Activated CD4-positive, alpha-beta T cell treated with anti-CD3 and anti-CD28 coated beads, Interleukin-2, amount 10 ng/mL, durations not matched to agents 24 days and 14 days (primary cell): ENCODE measurements around the gene WASF2. TPM values are rescaled to one million over a fixed set of nuclear protein-coding genes. Genes with fewer than 3 reads are reported as not detected.

Experiments
- DNase-seq: peaks from one replicate; pipeline ENCODE4 v3.0.0; 2022
- H3K27ac Mint-ChIP-seq: one replicate; pipeline ENCODE4 v1.8.0; 2022; ENCODE audit warnings: mild to moderate bottlenecking, mixed read lengths
- H3K27me3 Mint-ChIP-seq: one replicate; pipeline ENCODE4 v1.8.0; 2022; ENCODE audit warnings: mixed read lengths
- H3K36me3 Mint-ChIP-seq: one replicate; pipeline ENCODE4 v1.8.0; 2022; ENCODE audit warnings: low read depth, mild to moderate bottlenecking, mixed read lengths
- H3K4me1 Mint-ChIP-seq: one replicate; pipeline ENCODE4 v1.8.0; 2021; ENCODE audit warnings: mixed read lengths
- H3K4me3 Mint-ChIP-seq: one replicate; pipeline ENCODE4 v1.8.0; 2022; ENCODE audit warnings: mild to moderate bottlenecking, moderate library complexity, mixed read lengths
- H3K9me3 Mint-ChIP-seq: one replicate; pipeline ENCODE4 v1.8.0; 2021; ENCODE audit warnings: mixed read lengths
- intact Hi-C: fragments of 100-400 bp; cut with micrococcal nuclease; formaldehyde crosslinking; loops from one replicate; pipeline ENCODE4 v1.15.1; 2023
- total RNA-seq: library from RNA; stranded (reverse); gene quantifications from 2 replicates; pipeline ENCODE4 v1.2.3, GENCODE V29; 2022

The WASF2 gene
- total RNA-seq, 1 donor from 2014 or later: 109 TPM

- Mint-ChIP-seq H3K4me3 (no peak overlapping the region), H3K4me1 (peaks cover 3% of the 10 kb centered on the region), H3K9me3 (no peaks in the 10 kb centered on the region), H3K27me3 (peaks cover 7% of the 10 kb centered on the region), H3K27ac (no peak overlapping the region), H3K36me3 (no peaks in the 10 kb centered on the region)
- DNase-seq: no peak
- intact Hi-C loops: no loop called here
Measured at GRCh38 chr1:27379564-27380122, 110.3 kb downstream of the WASF2 start.

- intact Hi-C loops: no loop called here
- no peak overlapping the region for H3K4me3 Mint-ChIP-seq
- H3K4me1 Mint-ChIP-seq: no peaks in the 10 kb centered on the region
- DNase-seq: no peak
- no peaks in the 10 kb centered on the region for H3K36me3 Mint-ChIP-seq
- H3K9me3 Mint-ChIP-seq: no peaks in the 10 kb centered on the region
- no peak overlapping the region for H3K27ac Mint-ChIP-seq
- peaks cover 7% of the 10 kb centered on the region for H3K27me3 Mint-ChIP-seq
Measured at GRCh38 chr1:27377760-27378495, 112.0 kb downstream of the WASF2 start.

GRCh38 chr1:27374362-27375086 lies 115.4 kb downstream of the WASF2 start, which contains the start of gene FCN3:
FCN3 (minus strand) TSS chr1:27374824; CDS start chr1:27374818, 6 bp downstream.
- no peak for DNase-seq
- Mint-ChIP-seq H3K4me3 (no peak within 1 kb of the TSS), H3K27me3 (no peaks in the 10 kb centered on the region), H3K4me1 (peaks cover 6% of the 10 kb centered on the region), H3K36me3 (no peaks in the 10 kb centered on the region), H3K27ac (no peak within 1 kb of the TSS), H3K9me3 (no peaks in the 10 kb centered on the region)
- intact Hi-C loops: no loop called here

- no peaks in the 10 kb centered on the region for H3K36me3 Mint-ChIP-seq
- no peak overlapping the region for H3K27ac Mint-ChIP-seq
- H3K9me3 Mint-ChIP-seq: no peaks in the 10 kb centered on the region
- intact Hi-C loops: no loop called here
- no peak for DNase-seq
- H3K4me1 Mint-ChIP-seq: peaks cover 14% of the 10 kb centered on the region
- H3K27me3 Mint-ChIP-seq: no peaks in the 10 kb centered on the region
- H3K4me3 Mint-ChIP-seq: no peak overlapping the region
Measured at GRCh38 chr1:27372808-27373690, 116.9 kb downstream of the WASF2 start.

GRCh38 chr1:27372022-27372807 lies 117.8 kb downstream of the WASF2 start:
- Mint-ChIP-seq H3K27ac (no peak overlapping the region), H3K4me3 (no peak overlapping the region), H3K9me3 (no peaks in the 10 kb centered on the region), H3K4me1 (peaks cover 19% of the 10 kb centered on the region), H3K36me3 (no peaks in the 10 kb centered on the region), H3K27me3 (no peaks in the 10 kb centered on the region)
- intact Hi-C loops: no loop called here
- no peak for DNase-seq

GRCh38 chr1:27368869-27369582 lies 120.9 kb downstream of the WASF2 start:
- peak overlapping the region; percentile 29 for H3K27ac Mint-ChIP-seq
- H3K9me3 Mint-ChIP-seq: no peaks in the 10 kb centered on the region
- H3K4me3 Mint-ChIP-seq: no peak overlapping the region
- peaks cover 36% of the 10 kb centered on the region for H3K4me1 Mint-ChIP-seq
- DNase-seq: no peak
- no peaks in the 10 kb centered on the region for H3K36me3 Mint-ChIP-seq
- intact Hi-C loops: loop anchor here (5.0 kb wide), 1 partner anchor 358 kb away; the partner anchor contains the start of gene FAM76A
- H3K27me3 Mint-ChIP-seq: no peaks in the 10 kb centered on the region

GRCh38 chr1:27367160-27367650 lies 122.8 kb downstream of the WASF2 start:
- H3K9me3 Mint-ChIP-seq: no peaks in the 10 kb centered on the region
- DNase-seq: no peak
- intact Hi-C loops: loop anchor here (2.0 to 5.0 kb wide), 2 partner anchors 44 to 360 kb away; partner anchors contain the start of genes FAM76A and TMEM222
- H3K27ac Mint-ChIP-seq: peak overlapping the region; percentile 80
- no peaks in the 10 kb centered on the region for H3K27me3 Mint-ChIP-seq
- H3K4me1 Mint-ChIP-seq: peaks cover 36% of the 10 kb centered on the region
- no peaks in the 10 kb centered on the region for H3K36me3 Mint-ChIP-seq
- peak overlapping the region; percentile 81 for H3K4me3 Mint-ChIP-seq

GRCh38 chr1:27366411-27367159 lies 123.4 kb downstream of the WASF2 start, which contains the start of gene MAP3K6:
MAP3K6 (minus strand) TSS chr1:27366961; CDS start chr1:27366597, 364 bp downstream.
- intact Hi-C loops: loop anchor here (1.0 to 5.0 kb wide), 3 partner anchors 26 to 361 kb away; partner anchors contain the start of genes FAM76A, GPR3 and TMEM222
- no peaks in the 10 kb centered on the region for H3K27me3 Mint-ChIP-seq

GRCh38 chr1:27366113-27366410 lies 123.9 kb downstream of the WASF2 start:
- Mint-ChIP-seq H3K4me1 (peaks cover 38% of the 10 kb centered on the region), H3K9me3 (no peaks in the 10 kb centered on the region), H3K4me3 (peak overlapping the region; percentile 92), H3K27me3 (no peaks in the 10 kb centered on the region), H3K27ac (peak overlapping the region; percentile 90), H3K36me3 (no peaks in the 10 kb centered on the region)
- peak; percentile 95 for DNase-seq
- intact Hi-C loops: loop anchor here (1.0 to 5.0 kb wide), 3 partner anchors 26 to 361 kb away; partner anchors contain the start of genes FAM76A, GPR3 and TMEM222

More at GRCh38 chr1:27366411-27367159, 123.4 kb downstream of the WASF2 start, which contains the start of gene MAP3K6:
- peak within 1 kb of the TSS; percentile 90 for H3K27ac Mint-ChIP-seq
- no peaks in the 10 kb centered on the region for H3K9me3 Mint-ChIP-seq
- peak within 1 kb of the TSS; percentile 92 for H3K4me3 Mint-ChIP-seq
- DNase-seq: peak; percentile 88
- no peaks in the 10 kb centered on the region for H3K36me3 Mint-ChIP-seq
- H3K4me1 Mint-ChIP-seq: peaks cover 36% of the 10 kb centered on the region

GRCh38 chr1:27365372-27366112 lies 124.4 kb downstream of the WASF2 start:
- Mint-ChIP-seq H3K36me3 (no peaks in the 10 kb centered on the region), H3K4me3 (peak overlapping the region; percentile 92), H3K9me3 (no peaks in the 10 kb centered on the region), H3K27ac (peak overlapping the region; percentile 90), H3K27me3 (no peaks in the 10 kb centered on the region), H3K4me1 (peaks cover 38% of the 10 kb centered on the region)
- DNase-seq: peak; percentile 90
- intact Hi-C loops: loop anchor here (1.0 to 5.0 kb wide), 3 partner anchors 27 to 362 kb away; partner anchors contain the start of genes FAM76A, GPR3 and TMEM222
